HG02884 (cell line): ENCODE data around the gene TLCD3B.

ENCODE experiments used
- ATAC-seq: cut with Tn5 transposase; IDR thresholded peaks from one replicate; pipeline ENCODE4 v1.9.1; 2021; ENCODE audit warnings: mild to moderate bottlenecking, moderate library complexity; ENCODE audit not compliant: unreplicated experiment

The TLCD3B gene

DNA sequence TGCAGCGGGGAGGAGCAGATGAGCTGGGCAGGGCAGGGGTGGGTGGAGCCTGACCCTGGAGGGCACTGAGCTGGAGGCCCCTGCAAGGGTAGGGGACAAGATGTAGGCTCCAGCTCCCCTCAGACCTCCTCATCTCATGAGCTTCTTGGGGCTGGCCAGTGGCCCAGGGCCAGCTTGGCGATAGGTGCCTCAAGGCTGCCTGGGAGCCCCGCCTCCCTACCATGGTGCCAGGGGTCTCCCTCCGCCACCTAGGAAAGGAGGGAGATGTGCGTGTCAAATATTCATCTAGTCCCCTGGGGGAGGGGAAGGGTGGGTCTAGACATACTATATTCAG is 39.5 kb downstream of the TLCD3B start:
- ATAC-seq = no peak

GRCh38 chr16:29990883-29991570 is 40.0 kb downstream of the TLCD3B start:
- ATAC-seq = no peak

DNA sequence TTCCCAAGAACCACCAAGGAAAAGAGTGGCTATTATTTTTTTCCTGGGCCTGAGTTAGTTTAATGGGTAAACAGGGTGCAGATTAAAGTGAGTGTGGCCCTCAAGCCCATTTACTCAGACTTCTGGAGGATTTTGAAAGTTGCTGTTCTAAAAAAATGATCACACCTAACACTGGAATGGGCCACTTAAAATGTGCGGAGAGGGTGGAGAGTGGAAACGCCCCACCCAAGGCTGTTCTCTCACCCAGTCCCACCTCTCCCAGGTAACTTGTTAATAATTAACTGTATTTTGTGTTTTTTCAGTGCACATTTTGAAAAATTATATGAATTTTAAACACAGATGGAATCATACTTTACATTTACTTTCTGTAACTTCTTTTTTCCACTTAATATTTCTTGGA is 41.0 kb downstream of the TLCD3B start:
- ATAC-seq = no peak

DNA sequence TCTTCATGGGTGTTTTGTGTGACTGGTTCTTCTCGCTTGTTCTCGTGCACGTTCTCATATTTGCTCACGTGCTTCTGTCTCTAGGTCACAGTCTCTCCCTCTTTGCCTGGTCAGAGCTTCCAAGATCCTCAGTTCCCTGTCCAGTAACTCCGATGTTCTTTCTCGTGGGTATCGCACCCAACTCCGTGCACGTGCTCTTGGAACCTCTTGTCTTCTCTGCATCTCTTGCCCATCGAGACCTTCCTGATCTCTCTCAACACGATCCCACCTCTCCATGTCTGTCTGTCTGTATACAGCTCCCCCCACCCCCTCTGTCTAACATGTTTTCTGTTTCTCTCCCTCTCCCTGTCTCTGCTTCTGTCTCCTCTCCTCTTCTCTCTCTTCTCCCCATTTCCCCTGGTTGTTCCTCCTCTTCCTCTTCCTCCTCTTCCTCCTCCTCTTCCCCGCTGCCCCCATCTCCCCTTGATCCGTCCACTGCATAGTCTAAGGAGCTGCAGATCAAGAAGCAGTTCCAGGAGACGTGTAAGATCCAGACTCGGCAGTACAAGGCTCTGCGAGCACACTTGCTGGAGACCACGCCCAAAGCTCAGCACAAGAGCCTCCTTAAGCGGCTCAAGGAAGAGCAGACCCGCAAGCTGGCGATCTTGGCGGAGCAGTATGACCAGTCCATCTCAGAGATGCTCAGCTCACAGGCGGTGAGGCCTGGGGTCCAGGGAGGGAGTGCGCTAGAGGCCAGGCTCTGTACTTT is 41.8 kb downstream of the TLCD3B start:
- no peak for ATAC-seq

GRCh38 chr16:29988346-29989075 is 42.6 kb downstream of the TLCD3B start:
- no peak for ATAC-seq

- ATAC-seq = no peak
Measured at GRCh38 chr16:29987371-29988085, 43.5 kb downstream of the TLCD3B start.

GRCh38 chr16:29986931-29987330 is 44.1 kb downstream of the TLCD3B start:
- ATAC-seq = no peak

DNA sequence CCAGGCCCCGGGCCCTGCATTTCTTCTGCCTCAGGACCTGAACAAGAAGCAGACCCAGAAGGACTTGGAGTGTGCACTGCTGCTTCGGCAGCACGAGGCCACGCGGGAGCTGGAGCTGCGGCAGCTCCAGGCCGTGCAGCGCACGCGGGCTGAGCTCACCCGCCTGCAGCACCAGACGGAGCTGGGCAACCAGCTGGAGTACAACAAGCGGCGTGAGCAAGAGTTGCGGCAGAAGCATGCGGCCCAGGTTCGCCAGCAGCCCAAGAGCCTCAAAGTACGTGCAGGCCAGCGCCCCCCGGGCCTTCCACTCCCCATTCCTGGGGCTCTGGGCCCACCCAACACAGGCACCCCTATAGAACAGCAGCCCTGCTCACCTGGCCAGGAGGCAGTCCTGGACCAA is 44.8 kb downstream of the TLCD3B start:
- no peak for ATAC-seq

DNA sequence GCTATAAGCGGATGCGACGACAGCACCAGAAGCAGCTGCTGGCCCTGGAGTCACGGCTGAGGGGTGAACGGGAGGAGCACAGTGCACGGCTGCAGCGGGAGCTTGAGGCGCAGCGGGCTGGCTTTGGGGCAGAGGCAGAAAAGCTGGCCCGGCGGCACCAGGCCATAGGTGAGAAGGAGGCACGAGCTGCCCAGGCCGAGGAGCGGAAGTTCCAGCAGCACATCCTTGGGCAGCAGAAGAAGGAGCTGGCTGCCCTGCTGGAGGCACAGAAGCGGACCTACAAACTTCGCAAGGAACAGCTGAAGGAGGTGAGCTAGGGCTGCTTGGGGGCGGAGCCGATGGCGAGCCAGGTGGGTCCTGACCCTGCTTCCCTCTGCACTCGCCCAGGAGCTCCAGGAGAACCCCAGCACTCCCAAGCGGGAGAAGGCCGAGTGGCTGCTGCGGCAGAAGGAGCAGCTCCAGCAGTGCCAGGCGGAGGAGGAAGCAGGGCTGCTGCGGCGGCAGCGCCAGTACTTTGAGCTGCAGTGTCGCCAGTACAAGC is 45.7 kb downstream of the TLCD3B start:
- no peak for ATAC-seq

DNA sequence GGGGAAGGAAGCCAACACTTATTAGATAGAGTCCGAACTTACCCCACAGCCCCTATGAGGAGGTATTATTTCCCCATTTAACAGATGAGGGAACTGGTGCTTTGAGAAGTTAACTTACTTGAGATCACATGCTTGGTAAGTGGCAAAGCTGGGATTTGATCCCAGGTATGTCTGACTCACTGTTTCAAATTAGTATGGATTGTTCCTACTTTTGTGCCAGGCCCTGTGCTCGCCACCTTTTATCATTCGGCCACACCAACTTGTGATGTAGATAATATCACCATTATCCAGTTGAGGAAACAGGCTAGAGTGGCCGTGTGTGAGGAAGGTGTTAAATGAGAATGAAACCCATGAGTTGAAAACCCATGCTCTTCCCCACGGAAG is 46.3 kb downstream of the TLCD3B start:
- no peak for ATAC-seq

DNA sequence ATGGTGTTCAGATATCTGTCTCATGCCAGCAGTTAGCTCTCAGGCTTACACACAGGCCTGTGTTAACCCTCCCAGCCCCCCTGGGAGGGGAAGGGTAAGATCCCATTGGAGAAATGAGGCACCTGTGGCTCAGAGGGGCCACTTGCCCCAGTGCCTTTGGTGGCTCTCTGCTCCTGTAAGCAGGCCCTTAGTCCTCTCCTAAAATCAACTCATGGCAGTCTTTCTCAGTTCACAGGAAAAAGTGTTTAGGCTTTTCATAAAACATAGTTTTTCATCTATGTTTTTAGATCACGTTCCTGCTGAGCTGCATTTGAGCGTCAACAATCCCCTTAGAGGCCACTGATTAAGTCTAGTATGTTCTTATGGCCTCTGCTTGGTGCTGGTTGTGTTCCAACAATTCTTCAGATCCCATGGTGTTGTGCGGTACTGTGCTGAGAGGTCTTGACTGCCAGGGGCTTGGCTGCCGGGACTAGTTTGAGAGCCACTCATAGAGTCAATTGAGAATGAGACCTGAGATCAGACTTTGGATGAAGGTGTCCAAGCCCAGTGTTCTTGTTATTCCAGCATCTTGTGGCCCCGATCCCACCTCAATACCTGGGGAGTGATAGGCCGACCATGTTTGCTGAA is 46.8 kb downstream of the TLCD3B start:
- ATAC-seq = no peak

GRCh38 chr16:29983420-29984136 is 47.5 kb downstream of the TLCD3B start:
- no peak for ATAC-seq

- ATAC-seq = no peak
Measured at GRCh38 chr16:29982560-29983419, 48.3 kb downstream of the TLCD3B start.

DNA sequence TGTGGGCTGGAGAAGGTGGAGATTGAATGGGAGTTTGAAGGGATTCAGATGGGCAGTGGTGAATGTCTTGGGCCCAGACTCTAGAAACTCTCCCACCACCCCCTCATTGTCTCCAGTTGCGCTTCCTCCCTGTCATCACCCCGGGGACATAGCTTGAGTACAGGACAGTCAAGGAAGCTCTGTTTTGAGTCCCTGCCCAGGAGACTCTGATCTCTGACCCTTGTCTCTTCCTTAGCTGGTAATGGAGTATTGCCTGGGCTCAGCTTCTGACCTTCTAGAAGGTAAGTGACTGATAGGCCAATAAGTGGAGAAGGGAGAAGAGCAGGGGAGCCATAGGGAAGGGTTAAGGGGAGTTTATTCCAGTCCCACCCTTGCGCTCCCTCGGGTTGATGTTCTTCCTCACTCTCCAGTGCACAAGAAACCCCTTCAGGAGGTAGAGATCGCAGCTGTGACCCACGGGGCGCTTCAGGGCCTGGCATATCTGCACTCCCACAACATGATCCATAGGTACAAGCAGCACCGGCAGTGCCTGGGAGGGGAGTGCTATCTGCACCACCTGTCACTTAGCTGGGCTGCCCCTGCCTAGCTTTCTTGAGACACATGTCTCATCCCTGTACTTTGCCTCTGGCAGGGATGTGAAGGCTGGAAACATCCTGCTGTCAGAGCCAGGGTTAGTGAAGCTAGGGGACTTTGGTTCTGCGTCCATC is 52.4 kb downstream of the TLCD3B start:
- ATAC-seq = no peak

GRCh38 chr16:29978081-29978480 is 53.0 kb downstream of the TLCD3B start:
- no peak for ATAC-seq

DNA sequence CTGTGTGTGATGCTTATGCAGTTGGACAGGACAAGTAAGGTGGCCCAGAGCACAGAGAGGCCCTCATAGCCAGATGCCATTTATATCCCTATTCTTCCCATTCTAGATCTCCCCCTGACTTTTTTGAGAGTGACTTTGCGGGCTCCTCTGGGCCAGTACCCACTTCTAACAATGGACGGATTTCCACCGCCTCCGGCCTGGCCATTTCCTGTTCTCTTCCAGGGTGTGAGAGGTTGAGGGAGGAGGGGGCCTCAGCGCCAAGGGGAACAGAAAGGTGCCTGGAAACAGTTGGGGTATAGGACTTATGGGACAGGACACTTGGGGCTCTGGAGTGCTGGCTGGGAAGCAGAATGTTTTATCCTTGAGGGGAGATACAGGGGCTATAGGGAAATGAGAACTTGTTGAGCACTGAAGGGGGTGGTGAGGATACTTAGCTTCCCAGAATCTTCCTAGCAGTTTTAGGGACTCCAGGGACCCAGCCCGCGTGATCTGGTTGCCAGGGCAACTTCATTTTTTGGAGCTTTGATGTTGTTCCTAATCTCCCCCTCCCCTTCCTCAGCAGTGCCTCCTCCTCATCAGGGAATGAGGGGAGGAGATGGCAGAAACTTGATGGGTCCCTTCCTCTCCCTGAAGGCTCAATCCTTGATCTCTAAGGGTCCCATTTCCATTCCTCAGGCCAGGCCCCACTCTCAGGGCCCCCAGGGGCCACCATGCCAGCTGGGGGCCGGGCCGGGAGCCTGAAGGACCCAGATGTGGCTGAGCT is 53.8 kb downstream of the TLCD3B start:
- ATAC-seq = no peak

- ATAC-seq = no peak
Measured at GRCh38 chr16:29975811-29976511, 55.1 kb downstream of the TLCD3B start.
